Left ventricle myocardium superior (tissue), 1 donor: ENCODE data around the gene NRK. TPM values are rescaled to one million over a fixed set of nuclear protein-coding genes. Genes with fewer than 3 reads are reported as not detected.

ENCODE experiments used
- total RNA-seq: library from RNA; stranded (reverse); fragmentation: NEBNext Ultra II Directional; extraction: Animal tissue kit (Norgen Biotek cat#: 25700); gene quantifications from one replicate; pipeline ENCODE4 v1.2.1, GENCODE V29; 2021
- donor health status: DM: no; HTN: yes; CAD: no; lungs with severe emphysema.

Gene NRK
- total RNA-seq, 1 donor from 2014 or later: 1.8 TPM

Other genes with a start within 250 kb of the NRK start
- gene SERPINA7, start 216.2 kb downstream of the NRK start, total RNA-seq: not detected